ENCODE results near the gene ADAMTS12.

DNA sequence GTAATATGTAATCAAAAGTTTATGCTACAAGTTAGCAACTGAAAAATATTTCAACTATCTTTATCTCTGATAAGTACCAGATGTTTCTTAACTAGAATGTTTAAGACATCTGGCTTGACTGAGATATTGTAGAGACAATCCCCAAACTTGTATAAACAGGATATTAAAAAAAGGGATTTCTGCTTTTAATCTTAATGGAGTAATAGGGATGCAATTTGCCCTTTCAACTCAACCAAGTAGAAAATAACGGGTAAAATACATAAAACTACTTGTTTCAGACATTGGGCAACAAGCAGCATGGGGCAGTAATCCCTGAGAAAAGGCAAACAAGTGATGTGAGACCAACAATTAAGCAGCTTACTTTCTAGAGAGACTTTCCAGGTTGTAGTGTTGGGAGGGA lies 9.4 kb upstream of the ADAMTS12 start:
- TF ChIP-seq POLR2A (IDR thresholded peaks at IDR 0.05; ENCODE audit: low read depth, low read length): no peak
- TF ChIP-seq PAX5 (IDR thresholded peaks at IDR 0.05; ENCODE audit: insufficient read depth, low read length, severe bottlenecking): no peak
- TF ChIP-seq POLR2AphosphoS5 (IDR thresholded peaks at IDR 0.05; ENCODE audit: low read depth, low read length): no peak
- TF ChIP-seq TAF1 (IDR thresholded peaks at IDR 0.05; ENCODE audit: low read depth, low read length): no peak
- TF ChIP-seq POU2F2 (IDR thresholded peaks at IDR 0.05; ENCODE audit: low read depth, low read length): no peak
- no peak for TF ChIP-seq SPI1 (IDR thresholded peaks at IDR 0.05; ENCODE audit: low read depth, low read length)
